ENCODE data around the gene UPK2. TPM values are rescaled to one million over a fixed set of nuclear protein-coding genes. Genes with fewer than 3 reads are reported as not detected.
A peak's percentile ranks its signal among the peaks of the same experiment; 100 is the strongest.

Gene UPK2
- total and polyA plus RNA-seq, 10 donors: 0.09 to 0.13 TPM; not detected in 8

DNA sequence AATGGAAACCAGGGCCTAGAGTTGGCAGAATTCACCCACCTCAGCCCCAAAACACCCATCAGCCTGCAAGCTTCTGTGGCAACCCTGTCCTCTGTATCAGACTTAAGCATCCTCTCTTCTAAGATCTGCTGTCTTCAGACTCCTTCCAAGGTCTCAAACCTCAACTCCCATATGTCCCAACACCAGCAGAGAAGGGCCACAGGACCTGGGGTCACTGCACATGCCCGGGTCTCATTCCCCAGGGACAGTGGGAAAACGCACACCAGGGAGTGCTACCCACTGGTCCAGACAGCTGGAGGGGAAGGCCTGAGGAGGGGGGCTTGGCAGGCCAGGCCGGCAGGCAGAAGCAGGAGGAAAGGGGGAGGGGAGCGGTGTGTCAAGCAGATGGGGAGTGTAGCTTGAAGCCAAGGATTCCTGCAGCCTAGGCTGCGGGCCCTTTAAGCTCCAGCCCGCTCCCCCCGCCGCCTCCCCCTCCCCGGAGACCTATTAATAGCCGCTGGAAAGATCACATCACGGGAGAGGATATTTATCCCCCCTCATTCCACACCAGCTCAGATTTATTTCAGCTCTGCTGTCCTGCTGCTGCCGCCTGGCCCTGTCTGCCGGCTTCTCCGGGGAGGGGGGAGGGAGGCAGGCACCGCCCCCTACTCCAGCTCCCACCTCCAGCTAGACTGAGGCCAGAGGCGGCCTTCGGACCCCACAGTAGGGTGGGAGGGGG lies 47.0 kb upstream of the UPK2 start:
- peaks cover 49 to 85% (median 70%) of the 10 kb centered on the region in 6 donors for H3K4me1 ChIP-seq

DNA sequence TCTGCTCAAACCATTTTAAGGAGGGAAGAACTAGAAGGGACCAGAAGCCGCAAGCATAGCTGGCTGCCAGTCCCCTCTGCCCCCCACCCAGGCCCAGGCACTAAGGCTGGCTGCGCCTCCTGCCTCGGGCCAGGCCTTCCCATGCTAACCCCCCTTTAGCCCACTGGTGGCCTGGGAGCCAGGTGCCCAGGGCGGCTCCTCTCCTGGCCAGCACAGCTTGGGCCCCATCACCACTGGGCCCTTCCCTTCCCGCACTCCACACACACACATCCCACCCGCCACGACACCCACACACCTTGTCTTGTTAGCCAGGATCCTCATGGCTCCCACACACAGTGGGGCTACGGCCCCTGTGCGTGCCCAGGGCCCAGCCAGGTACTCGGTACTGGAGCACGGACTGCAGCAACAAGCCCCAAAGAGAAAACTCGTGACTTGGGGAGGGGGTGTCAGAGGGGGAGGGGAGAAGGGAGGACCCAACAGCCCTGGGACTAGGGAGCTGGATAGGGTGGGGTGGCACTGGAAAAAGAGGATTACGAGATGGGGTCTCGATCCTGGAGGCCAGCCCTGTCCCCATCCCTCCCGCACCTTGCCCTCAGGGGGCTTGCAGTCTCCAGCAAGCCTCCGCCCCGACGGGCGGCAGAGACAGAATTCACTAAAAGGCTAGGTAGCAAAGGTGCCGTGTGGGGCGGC lies 46.3 kb upstream of the UPK2 start:
- intact Hi-C loops (cut with DNase I; ENCODE audit: low total_unique reads): loop anchor here (5.0 kb wide), 1 partner anchor 48 kb away; the partner anchor contains the start of gene UPK2

More for the DNA sequence above, 47.0 kb upstream of the UPK2 start:
- no peaks in the 10 kb centered on the region for H3K9me3 ChIP-seq
- intact Hi-C loops (cut with DNase I; ENCODE audit: low total_unique reads): loop anchor here (5.0 kb wide), 1 partner anchor 48 kb away; the partner anchor contains the start of gene UPK2
- peaks cover 0 to 48% (median 22%) of the 10 kb centered on the region in 6 donors for H3K36me3 ChIP-seq
- H3K4me3 ChIP-seq: peak overlapping the region in 4 of 8 donors; percentile 16 to 55 (median 26)
- H3K27ac ChIP-seq: peak overlapping the region in 7 of 8 donors; percentile 84 to 98 (median 93)
- WGBS, 5 donors: 29 to 45% (median 38%) methylated on average over 14 to 17 of the region's 17 CpGs
- DNase-seq: peak; percentile 74
- H3K27me3 ChIP-seq (replicated peaks in 1 of 7): peaks cover 0 to 8% (median 0%) of the 10 kb centered on the region in 7 donors
- TF ChIP-seq, protein P1, sequence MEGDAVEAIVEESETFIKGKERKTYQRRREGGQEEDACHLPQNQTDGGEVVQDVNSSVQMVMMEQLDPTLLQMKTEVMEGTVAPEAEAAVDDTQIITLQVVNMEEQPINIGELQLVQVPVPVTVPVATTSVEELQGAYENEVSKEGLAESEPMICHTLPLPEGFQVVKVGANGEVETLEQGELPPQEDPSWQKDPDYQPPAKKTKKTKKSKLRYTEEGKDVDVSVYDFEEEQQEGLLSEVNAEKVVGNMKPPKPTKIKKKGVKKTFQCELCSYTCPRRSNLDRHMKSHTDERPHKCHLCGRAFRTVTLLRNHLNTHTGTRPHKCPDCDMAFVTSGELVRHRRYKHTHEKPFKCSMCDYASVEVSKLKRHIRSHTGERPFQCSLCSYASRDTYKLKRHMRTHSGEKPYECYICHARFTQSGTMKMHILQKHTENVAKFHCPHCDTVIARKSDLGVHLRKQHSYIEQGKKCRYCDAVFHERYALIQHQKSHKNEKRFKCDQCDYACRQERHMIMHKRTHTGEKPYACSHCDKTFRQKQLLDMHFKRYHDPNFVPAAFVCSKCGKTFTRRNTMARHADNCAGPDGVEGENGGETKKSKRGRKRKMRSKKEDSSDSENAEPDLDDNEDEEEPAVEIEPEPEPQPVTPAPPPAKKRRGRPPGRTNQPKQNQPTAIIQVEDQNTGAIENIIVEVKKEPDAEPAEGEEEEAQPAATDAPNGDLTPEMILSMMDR (IDR thresholded peaks at IDR 0.05 in 8 of 11, conservative IDR thresholded peaks at IDR 0.05 in 3 of 11): no peak
- no peak for TF ChIP-seq POLR2A (IDR thresholded peaks at IDR 0.05)
- TF ChIP-seq POLR2AphosphoS5 (IDR thresholded peaks at IDR 0.05): peak; percentile 34 to 70 (median 66)

GRCh38 chr11:118910309-118911112 lies 45.6 kb upstream of the UPK2 start:
- H3K27ac ChIP-seq: peak overlapping the region; percentile 80 to 98 (median 90)
- WGBS, 5 donors: 19 to 35% (median 31%) methylated on average over 44 to 67 of the region's 67 CpGs
- H3K4me3 ChIP-seq: peak overlapping the region in 5 of 8 donors; percentile 6 to 55 (median 20)
- no peaks in the 10 kb centered on the region for H3K9me3 ChIP-seq
- peaks cover 64 to 99% (median 85%) of the 10 kb centered on the region in 6 donors for H3K4me1 ChIP-seq
- DNase-seq: peak; percentile 84
- peaks cover 0 to 8% (median 0%) of the 10 kb centered on the region in 7 donors for H3K27me3 ChIP-seq (replicated peaks in 1 of 7)
- TF ChIP-seq, protein P1 (IDR thresholded peaks at IDR 0.05 in 8 of 11, conservative IDR thresholded peaks at IDR 0.05 in 3 of 11): no peak
- TF ChIP-seq POLR2AphosphoS5 (IDR thresholded peaks at IDR 0.05): peak; percentile 13 to 73 (median 66)
- TF ChIP-seq POLR2A (IDR thresholded peaks at IDR 0.05): no peak
- intact Hi-C loops (cut with DNase I; ENCODE audit: low total_unique reads): no loop called here
- H3K36me3 ChIP-seq: peaks cover 0 to 33% (median 16%) of the 10 kb centered on the region in 6 donors

More for the DNA sequence above, 46.3 kb upstream of the UPK2 start:
- peak overlapping the region; percentile 51 to 98 (median 90) for H3K27ac ChIP-seq
- peaks cover 57 to 92% (median 77%) of the 10 kb centered on the region in 6 donors for H3K4me1 ChIP-seq
- DNase-seq: peak; percentile 72
- peaks cover 0 to 40% (median 18%) of the 10 kb centered on the region in 6 donors for H3K36me3 ChIP-seq
- no peak for TF ChIP-seq POLR2A (IDR thresholded peaks at IDR 0.05)
- peak overlapping the region in 4 of 8 donors; percentile 16 to 55 (median 26) for H3K4me3 ChIP-seq
- peaks cover 0 to 8% (median 0%) of the 10 kb centered on the region in 7 donors for H3K27me3 ChIP-seq (replicated peaks in 1 of 7)
- WGBS, 5 donors: 74 to 83% (median 77%) methylated on average over 19 to 21 of the region's 21 CpGs
- H3K9me3 ChIP-seq: no peaks in the 10 kb centered on the region
